Hepatocyte (in vitro differentiated cells): ENCODE results near the gene RNF222.

Source experiments
- EZH2 ChIP-seq: fragments of 200-600 bp; sonication (generic); IDR thresholded peaks from 2 replicates; pipeline ENCODE4 v1.6.1; 2016; ENCODE audit warnings: antibody characterized with exemption, mild to moderate bottlenecking, borderline replicate concordance
- TF ChIP-seq, protein P1 (sequence below): fragments of 200-600 bp; sonication (generic); IDR thresholded peaks from 2 replicates; pipeline ENCODE4 v1.5.1; 2016; ENCODE audit warnings: antibody characterized with exemption, mild to moderate bottlenecking; ENCODE audit not compliant: poor library complexity

DNA sequence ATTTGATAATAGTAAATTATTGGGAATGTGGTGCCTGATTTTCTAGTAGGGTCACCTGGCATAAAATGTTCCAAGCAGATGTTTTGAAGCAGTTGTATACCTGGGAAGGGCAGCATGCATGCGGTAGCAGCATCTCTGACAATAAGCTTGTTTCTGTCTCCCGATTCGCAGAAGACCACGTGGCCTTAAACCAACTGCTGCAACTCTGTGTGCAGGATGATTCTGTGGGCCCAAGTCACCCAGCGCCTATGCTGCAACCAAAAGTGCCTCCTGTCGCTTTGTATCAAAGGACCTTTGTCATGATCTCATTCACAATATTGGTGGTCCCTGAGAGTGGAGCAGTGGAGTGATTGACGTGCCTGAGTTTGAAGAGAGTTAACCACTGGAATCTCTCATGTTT, 46.1 kb upstream of the RNF222 start:
- TF ChIP-seq EZH2: no peak
- TF ChIP-seq, protein P1, sequence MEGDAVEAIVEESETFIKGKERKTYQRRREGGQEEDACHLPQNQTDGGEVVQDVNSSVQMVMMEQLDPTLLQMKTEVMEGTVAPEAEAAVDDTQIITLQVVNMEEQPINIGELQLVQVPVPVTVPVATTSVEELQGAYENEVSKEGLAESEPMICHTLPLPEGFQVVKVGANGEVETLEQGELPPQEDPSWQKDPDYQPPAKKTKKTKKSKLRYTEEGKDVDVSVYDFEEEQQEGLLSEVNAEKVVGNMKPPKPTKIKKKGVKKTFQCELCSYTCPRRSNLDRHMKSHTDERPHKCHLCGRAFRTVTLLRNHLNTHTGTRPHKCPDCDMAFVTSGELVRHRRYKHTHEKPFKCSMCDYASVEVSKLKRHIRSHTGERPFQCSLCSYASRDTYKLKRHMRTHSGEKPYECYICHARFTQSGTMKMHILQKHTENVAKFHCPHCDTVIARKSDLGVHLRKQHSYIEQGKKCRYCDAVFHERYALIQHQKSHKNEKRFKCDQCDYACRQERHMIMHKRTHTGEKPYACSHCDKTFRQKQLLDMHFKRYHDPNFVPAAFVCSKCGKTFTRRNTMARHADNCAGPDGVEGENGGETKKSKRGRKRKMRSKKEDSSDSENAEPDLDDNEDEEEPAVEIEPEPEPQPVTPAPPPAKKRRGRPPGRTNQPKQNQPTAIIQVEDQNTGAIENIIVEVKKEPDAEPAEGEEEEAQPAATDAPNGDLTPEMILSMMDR: no peak
